DMS53 (cell line): ENCODE results near the gene NAT16.

ENCODE experiments used
- DNase-seq: peaks from one replicate; lab custom pipeline; 2025; lab: John Stamatoyannopoulos, UW

Gene NAT16

DNA sequence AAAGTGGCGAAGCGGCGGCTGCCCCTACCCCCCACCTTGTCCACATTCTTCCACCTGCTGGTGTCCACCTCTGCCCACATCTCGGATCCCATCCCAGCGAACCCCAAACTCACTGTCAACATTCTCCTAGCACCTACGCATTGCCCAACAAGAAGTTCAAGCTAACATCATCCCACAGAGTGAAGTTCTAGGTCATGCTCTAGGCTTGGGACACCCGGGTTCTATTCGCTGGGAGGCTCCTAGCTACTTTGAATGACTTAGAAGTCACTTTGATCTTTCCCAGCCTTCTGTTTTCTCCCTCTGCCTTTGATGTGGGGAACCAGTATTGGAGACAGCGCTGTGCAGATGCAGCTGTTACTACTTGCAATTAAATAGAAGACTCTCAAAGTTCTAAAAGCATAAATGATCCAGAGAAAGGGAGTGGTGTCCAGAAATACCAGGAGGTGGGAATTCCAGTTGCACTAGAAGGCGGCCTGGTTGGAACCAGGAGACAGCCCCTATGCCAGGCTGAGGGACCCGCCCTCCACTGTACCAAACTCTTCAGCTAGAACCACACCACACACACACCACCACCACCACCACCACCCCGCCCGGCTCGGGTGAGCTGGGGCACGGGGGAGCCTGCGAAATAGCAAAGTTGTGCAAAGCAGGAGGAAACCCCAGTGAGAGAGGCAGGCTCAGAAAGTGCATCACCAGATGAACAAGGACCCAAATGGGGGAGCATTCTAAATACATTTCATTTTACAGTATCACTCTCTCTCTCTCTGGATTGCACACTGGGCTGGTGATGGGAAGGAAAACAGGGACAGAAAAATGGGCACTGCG, 9.3 kb downstream of the NAT16 start:
- no peak for DNase-seq

- DNase-seq: peak; percentile 84
Observed at GRCh38 chr7:101169838-101170551, 10.1 kb downstream of the NAT16 start.

- peak; percentile 80 for DNase-seq
Observed at GRCh38 chr7:101169110-101169837, 10.8 kb downstream of the NAT16 start.

DNA sequence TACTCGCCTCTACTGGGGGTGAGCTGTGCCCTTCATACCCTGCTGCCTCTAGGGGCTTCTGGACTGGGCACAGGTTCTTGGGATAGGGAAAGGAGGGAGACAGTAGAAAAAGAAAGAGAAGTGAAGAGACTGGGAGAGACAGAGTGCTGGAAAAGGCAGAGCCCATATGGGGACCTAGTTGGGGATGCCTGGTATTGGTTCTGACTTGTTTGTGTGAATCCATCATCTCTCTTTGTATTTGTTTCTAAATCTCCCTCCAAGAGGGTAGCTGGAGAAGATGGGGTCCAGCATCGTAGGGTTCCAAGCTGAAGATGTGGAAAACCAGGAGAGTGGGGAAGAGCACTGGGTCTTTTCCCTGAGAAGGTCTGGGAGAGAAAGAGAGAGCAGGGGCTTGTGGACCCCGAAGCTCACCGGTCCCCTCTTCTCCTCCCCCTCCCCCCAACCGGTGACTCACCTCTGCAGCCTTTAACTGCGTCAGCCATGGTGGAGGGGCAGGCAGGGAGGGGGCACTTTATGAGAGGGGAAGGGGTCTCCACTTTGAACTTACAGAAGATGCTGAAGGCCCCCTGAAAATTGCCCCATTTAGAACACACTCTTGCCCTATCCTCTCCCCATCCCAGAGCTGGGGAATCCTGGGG, 11.6 kb downstream of the NAT16 start:
- DNase-seq: no peak

DNA sequence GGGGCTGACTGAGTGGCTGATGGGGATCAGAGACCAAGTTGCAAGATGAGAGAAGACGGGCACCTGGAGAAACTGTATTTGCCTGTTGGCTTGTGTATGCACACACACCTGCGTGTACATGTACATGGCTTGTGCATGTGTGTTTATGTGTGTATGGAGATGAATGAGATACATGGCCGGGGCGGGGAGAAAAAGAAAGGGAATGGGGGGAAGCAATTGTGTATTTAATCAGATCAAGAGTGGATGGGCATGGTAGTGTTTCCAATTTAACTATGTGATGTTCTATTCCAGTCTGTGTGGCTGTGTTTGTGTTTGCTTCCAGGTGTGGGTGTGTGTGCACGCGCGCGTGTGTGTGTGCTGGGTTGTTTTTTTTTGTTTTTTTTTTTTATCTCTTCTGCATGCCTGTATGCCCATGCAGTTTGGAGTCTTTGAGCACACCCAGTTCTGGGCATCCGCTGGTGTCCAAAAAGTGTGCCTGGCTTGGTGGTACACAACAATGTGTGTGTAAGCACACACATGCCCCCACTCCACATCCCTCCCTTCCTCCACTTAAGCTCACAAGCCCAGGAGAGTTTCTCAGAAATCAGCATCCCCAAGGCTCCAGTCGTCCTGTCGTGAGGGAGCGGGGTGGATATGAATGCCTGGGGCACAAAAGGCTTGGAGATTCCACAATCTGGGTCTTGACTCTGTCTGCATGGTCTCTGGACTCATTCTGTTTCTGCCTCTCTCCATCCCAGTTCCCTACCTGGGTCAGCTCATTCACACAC, 12.3 kb downstream of the NAT16 start:
- DNase-seq: peak; percentile 49

DNA sequence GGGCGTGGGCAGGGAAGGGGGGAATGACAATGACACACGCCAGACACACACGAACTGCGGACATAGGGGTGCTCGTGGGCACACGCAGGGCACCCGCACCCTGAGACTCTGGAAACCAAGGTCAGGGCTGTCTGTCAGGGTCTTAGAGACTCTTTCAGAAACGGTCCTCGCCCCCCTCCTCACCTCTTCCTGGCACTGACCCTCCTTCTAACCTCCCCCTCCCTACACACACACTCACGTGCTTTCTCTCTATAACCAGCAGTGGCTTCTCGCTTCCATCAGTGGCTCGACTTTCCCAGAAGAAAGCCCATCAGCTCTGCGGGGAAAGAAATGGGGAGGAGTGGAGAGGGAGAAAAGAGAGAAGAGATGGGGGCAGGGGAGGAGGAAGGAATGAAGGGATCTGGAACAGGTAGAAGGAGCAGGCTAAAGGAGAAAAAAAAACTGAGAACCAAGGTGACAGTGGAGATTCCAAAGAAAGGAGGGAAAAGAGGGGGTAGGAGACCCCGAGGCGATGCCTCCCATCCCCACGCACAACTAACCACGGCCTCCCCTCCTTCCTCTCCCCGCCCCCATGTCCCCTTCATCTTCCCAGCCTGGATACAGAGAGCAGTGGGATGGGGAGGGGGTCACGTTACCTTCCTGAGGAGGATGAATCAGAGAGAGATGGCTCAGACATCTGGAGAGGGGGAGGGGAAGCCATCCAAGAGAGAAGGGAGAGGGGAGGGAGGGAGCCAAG, 13.0 kb downstream of the NAT16 start:
- DNase-seq: peak; percentile 68

- no peak for DNase-seq
Observed at GRCh38 chr7:101166648-101166908, 13.5 kb downstream of the NAT16 start.

DNA sequence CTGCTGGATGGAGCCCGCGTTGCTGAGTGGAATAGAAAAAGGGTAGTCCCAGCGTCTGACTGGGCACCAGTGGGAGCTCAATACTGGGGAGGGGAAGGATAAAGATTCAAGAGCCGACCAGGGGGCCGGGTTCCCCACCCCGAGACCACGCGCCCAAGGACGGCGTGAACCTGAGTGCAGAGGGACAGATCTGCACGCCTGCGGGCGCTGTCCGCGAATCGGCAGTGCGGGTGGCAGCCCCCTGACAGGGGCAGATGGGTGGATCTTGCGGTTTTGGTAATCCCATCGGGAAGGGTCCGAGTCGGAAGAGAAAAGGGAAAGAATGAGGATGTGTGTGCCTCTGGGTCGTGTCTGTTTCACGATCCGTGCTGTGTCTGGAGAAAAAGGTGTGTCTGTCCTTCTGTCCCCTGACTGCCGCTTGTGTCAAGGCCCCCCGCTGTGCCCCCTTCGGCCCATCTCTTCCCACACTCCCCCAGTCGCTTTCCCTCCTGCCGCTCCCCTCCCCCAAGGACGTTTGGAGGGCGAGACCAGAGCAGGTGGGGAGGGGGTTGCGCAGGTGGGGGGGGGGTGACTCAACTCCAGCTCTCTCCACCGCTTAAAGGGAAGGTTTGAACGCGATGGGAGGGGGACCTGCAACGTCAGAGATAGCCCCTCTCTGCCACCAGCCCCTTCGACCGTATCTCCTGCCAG, 14.0 kb downstream of the NAT16 start:
- DNase-seq: peak; percentile 62

DNA sequence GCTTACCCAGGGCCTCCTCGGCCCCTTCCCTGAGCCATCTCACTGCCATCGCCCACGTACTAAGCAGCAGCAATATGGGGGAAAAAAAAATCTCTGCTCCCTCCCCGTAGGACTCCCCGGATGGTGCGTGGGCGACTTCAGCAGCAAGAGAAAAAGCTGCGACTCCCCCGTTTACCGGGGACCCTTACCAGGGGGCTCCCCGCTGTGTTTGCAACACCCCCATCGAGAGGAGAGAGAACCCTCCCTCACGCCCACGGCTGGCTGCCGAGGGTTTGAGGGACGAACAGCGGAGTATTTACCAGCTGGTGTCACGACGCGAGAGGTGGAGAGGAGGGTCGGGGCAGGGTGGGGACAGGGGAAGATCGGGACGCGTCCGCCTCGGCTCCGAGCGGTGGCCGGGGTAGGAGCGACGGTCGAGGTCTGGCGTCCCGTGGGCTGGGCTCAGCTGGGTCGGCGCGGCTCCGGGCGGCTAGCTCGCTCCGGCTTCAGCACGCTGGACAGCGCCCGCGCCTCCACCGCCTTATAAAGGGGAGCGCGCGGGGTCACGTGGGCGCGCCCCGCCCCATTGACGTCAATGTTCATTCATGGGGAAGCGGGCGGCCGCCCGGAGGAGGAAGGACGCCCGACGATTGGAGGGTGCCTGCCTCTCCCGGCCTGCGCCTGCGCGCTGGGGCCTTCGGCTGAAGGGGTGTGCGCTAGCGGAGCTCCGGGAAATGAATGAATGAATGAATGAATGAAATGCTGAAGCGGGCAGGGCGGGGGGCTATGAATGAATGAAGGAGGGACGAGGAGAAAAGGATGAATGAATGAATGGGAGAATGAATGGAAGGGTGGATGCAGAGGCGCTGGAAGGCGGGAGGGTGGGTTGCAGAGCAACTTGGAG, 14.8 kb downstream of the NAT16 start, which contains the start of gene VGF:
Gene VGF (minus strand): TSS at position 495 of the 883 bp plus-strand sequence. CDS start 726 bp downstream, outside the sequence.
- peak; percentile 99 for DNase-seq

GRCh38 chr7:101164071-101164840, 15.8 kb downstream of the NAT16 start:
- DNase-seq: peak; percentile 84

- peak; percentile 93 for DNase-seq
Observed at GRCh38 chr7:101163279-101164070, 16.6 kb downstream of the NAT16 start.

- DNase-seq: peak; percentile 96
Observed at GRCh38 chr7:101162551-101163278, 17.4 kb downstream of the NAT16 start.

DNA sequence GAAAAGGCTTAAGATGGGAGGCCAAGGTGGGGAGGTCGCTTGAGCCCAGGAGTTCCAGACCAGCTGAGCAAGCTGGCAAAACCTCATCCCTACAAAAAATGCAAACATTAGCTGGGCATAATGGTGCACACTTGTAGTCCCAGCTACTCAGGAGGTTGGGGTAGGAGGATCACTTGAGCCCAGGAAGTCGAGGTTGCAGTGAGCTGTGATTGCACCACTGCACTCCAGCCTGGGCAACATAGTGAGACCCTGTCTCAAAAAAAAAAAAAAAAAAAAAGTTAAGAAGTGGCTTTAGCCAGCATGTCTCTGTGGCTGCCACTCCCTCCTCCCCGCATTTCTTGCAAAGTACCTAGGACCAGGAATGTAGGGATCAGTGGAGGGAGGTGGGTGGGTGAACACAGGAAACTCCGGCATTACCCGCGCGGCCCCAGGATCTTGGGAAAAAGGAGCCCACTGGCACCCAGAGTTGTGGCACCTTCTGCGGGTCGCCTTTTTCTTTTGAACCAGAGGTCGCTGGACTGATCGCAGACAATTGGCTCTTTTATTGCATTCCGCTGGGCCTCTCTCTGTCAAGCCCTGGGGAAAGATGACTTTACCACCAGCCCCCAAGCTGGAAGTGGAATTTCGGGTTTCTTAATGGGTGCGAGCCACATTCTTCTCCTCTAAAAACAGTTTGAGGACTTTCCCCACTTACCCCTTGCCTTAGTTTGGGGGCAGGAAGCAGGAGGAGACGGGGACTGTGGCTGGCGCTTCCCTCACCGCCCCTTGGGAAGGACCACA, 18.2 kb downstream of the NAT16 start:
- no peak for DNase-seq

DNA sequence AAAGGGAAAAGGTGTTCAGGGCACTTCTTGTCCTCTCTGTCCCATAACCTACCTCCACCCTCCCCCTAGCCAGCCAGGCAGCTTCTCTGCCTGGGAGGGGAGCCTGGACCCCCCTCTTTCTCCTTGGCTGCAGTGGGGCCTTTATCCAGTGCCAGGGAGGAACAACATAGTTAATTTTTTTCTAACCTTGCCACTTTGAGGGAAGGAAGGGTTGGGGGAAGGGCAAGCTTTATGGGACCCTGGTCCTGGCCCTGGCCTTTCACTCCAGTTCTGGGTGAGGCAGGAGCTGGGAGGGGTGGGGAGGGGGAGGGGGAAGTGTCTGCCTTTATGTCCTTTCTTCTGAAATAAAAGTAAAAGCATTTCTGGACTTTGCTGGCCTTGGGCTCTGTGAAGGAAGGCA, 19.2 kb downstream of the NAT16 start:
- no peak for DNase-seq

- no peak for DNase-seq
Observed at GRCh38 chr7:101159696-101160674, 20.1 kb downstream of the NAT16 start.
